Psoas muscle (tissue), 8 donors: ENCODE data around the gene MT1H. TPM values are rescaled to one million over a fixed set of nuclear protein-coding genes. Genes with fewer than 3 reads are reported as not detected.

ENCODE experiments used
- ATAC-seq, 4 donors: fragments of 200-7000 bp; cut with Tn5 transposase; one replicate each; pipeline ENCODE4 v1.9.1; 2020; ENCODE audit warnings: moderate library complexity in 3 of 4, mild to moderate bottlenecking in 2 of 4
- DNase-seq, 2 donors: peaks; one replicate each; pipeline ENCODE4 v3.0.0-alpha.2; 2020
- H3K27ac ChIP-seq: fragments of 200-600 bp; one replicate; pipeline ENCODE4 v1.8.0; 2022
- H3K27me3 ChIP-seq, 3 donors: fragments of 200-600 bp in 1 of 3; one replicate each; pipeline versions ENCODE4 v1.6.1 to v1.8.0; 2013 to 2022; ENCODE audit warnings: low read length in 2 of 3, mild to moderate bottlenecking in 2 of 3, moderate library complexity in 1 of 3; ENCODE audit not compliant: insufficient read depth in 3 of 3
- H3K36me3 ChIP-seq, 2 donors: fragments of 200-600 bp in 1 of 2; one replicate each; pipeline versions ENCODE4 v1.6.1 to v1.8.0; 2013 to 2022; ENCODE audit warnings: low read depth in 1 of 2, mild to moderate bottlenecking in 1 of 2, moderate library complexity in 1 of 2; ENCODE audit not compliant: insufficient read depth in 1 of 2
- H3K4me1 ChIP-seq: fragments of 200-600 bp; one replicate; pipeline ENCODE4 v1.8.0; 2022
- H3K4me3 ChIP-seq: fragments of 200-600 bp; one replicate; pipeline ENCODE4 v1.8.0; 2022; ENCODE audit warnings: mild to moderate bottlenecking
- H3K9me3 ChIP-seq: fragments of 200-600 bp; one replicate; pipeline ENCODE4 v1.8.0; 2022
- CTCF ChIP-seq: fragments of 200-600 bp; IDR thresholded peaks from one replicate; pipeline ENCODE4 v1.8.0; 2022; ENCODE audit warnings: antibody characterized with exemption
- WGBS, 3 donors: extraction: QIAGEN DNeasy Blood & Tissue Kit; methylation state at CpG; one replicate each; pipeline versions ENCODE4 v1.1.6 to v1.1.7; 2013; 5-methylcytosine and 5-hydroxymethylcytosine counted together
- intact Hi-C, 2 donors: fragments of 100-400 bp; cut with DNase I; formaldehyde crosslinking; loops; one replicate each; pipeline versions ENCODE4 v1.11.0 to v1.14.2; 2022
- polyA plus RNA-seq, 3 donors: library from polyadenylated mRNA; stranded (reverse); fragments of 200-250 nt; gene quantifications; one replicate each; pipeline ENCODE4 v1.2.3, GENCODE V29; 2013
- total RNA-seq, 4 donors: library from RNA; stranded (reverse); fragmentation: NEBNext Ultra II Directional in 2 of 4; extraction: Animal tissue kit (Norgen Biotek cat#: 25700) in 2 of 4; gene quantifications; one replicate each; pipeline versions ENCODE4 v1.2.1 to v1.2.4, GENCODE V29; 2021 to 2023
- donor health status: healthy with polysubstance abuse.
- donor health status: DM: no; HTN: no; CAD: no; lungs with moderate emphysema.
- donor health status: Bipolar disorder and iron deficiency.
- donor health status: healthy.
- donor health status: DM: yes; HTN: yes; CAD: no.
- donor health status: DM: no; HTN: no; CAD: no.
- donor health status: DM: no; HTN: no; CAD: no.
- donor health status: DM: yes; HTN: yes; CAD: no.

The MT1H gene
- total and polyA plus RNA-seq, 7 donors: not detected

GRCh38 chr16:56651586-56651985 is 18.0 kb upstream of the MT1H start, which contains the start of gene MT1B:
MT1B (plus strand) TSS chr16:56651886; CDS start chr16:56651954, 68 bp downstream.
- peaks cover 0 to 6% (median 0%) of the 10 kb centered on the region in 3 donors for H3K27me3 ChIP-seq
- H3K4me1 ChIP-seq: no peaks in the 10 kb centered on the region
- H3K9me3 ChIP-seq: no peaks in the 10 kb centered on the region
- no peak for ATAC-seq
- H3K4me3 ChIP-seq: no peak within 1 kb of the TSS
- WGBS, 3 donors: 57 to 81% (median 76%) methylated on average over 7 of the region's 7 CpGs
- H3K36me3 ChIP-seq: no peaks in the 10 kb centered on the region
- H3K27ac ChIP-seq: no peak within 1 kb of the TSS
- DNase-seq: no peak
- intact Hi-C loops: no loop called here
- TF ChIP-seq CTCF: no peak

GRCh38 chr16:56652600-56652999 is 17.0 kb upstream of the MT1H start:
- TF ChIP-seq CTCF: no peak
- no peak overlapping the region for H3K27ac ChIP-seq
- H3K27me3 ChIP-seq: peaks cover 0 to 6% (median 0%) of the 10 kb centered on the region in 3 donors
- intact Hi-C loops: no loop called here
- 36 to 56% (median 38%) methylated on average over 1 of the region's 1 CpG for WGBS, 3 donors
- no peak overlapping the region for H3K4me3 ChIP-seq
- H3K9me3 ChIP-seq: no peaks in the 10 kb centered on the region
- ATAC-seq (no peak), DNase-seq (no peak)
- no peaks in the 10 kb centered on the region for H3K36me3 ChIP-seq
- no peaks in the 10 kb centered on the region for H3K4me1 ChIP-seq

GRCh38 chr16:56653218-56653617 is 16.4 kb upstream of the MT1H start:
- no peak for DNase-seq
- no peaks in the 10 kb centered on the region for H3K9me3 ChIP-seq
- 77 to 81% (median 79%) methylated on average over 7 of the region's 7 CpGs for WGBS, 3 donors
- H3K4me1 ChIP-seq: no peaks in the 10 kb centered on the region
- H3K27ac ChIP-seq: no peak overlapping the region
- peaks cover 0 to 4% (median 0%) of the 10 kb centered on the region in 3 donors for H3K27me3 ChIP-seq
- TF ChIP-seq CTCF: no peak
- ATAC-seq: no peak
- H3K4me3 ChIP-seq: no peak overlapping the region
- intact Hi-C loops: no loop called here
- no peaks in the 10 kb centered on the region for H3K36me3 ChIP-seq

GRCh38 chr16:56657555-56658326 is 11.9 kb upstream of the MT1H start, which contains the start of gene MT1F:
MT1F (plus strand) TSS chr16:56657959; CDS start chr16:56658059, 100 bp downstream.
- 2 to 6% (median 3%) methylated on average over 41 to 46 of the region's 46 CpGs for WGBS, 3 donors
- ATAC-seq (peak; percentile 76 to 91 (median 86)), DNase-seq (peak; percentile 79)
- no peak within 1 kb of the TSS for H3K27ac ChIP-seq
- TF ChIP-seq CTCF: no peak
- H3K4me1 ChIP-seq: no peaks in the 10 kb centered on the region
- no peaks in the 10 kb centered on the region for H3K9me3 ChIP-seq
- H3K27me3 ChIP-seq: peaks cover 0 to 13% (median under 1%) of the 10 kb centered on the region in 3 donors
- peak within 1 kb of the TSS; percentile 68 for H3K4me3 ChIP-seq
- intact Hi-C loops: no loop called here
- no peaks in the 10 kb centered on the region for H3K36me3 ChIP-seq
